KG1 (cell line): Measurements from ENCODE around the gene UPK2.

Source experiments
- DNase-seq: peaks from one replicate; lab custom pipeline; 2025; lab: John Stamatoyannopoulos, UW

The UPK2 gene

DNA sequence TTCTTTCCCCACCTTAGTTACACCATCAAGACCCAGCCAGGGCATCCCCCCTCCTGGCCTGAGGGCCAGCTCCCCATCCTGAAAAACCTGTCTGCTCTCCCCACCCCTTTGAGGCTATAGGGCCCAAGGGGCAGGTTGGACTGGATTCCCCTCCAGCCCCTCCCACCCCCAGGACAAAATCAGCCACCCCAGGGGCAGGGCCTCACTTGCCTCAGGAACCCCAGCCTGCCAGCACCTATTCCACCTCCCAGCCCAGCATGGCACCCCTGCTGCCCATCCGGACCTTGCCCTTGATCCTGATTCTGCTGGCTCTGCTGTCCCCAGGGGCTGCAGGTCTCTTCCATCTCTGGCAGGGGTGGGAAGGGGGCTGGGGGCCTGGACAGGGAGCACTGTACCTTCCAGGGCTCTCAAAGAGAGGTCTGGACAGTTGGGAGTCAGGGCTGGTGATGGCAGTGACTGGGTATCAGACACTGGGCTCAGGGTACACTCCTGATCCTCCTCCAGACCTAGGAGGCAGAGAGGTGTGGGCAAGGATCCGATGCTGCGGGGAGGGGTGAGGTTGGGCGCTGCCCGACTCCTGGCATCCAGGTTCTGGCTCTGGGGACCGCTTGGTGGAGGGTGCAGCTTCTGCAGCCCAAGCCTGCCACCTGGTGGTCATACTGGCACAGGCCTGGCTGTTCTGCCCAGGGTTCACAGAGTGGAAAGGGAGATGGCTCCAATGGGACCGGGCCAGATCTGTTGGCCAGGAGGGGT is at the start of gene UPK2:
UPK2 (plus strand) TSS at position 205 of the 753 bp plus-strand sequence; CDS start at position 258, 53 bp downstream.
- peak; percentile 87 for DNase-seq

DNA sequence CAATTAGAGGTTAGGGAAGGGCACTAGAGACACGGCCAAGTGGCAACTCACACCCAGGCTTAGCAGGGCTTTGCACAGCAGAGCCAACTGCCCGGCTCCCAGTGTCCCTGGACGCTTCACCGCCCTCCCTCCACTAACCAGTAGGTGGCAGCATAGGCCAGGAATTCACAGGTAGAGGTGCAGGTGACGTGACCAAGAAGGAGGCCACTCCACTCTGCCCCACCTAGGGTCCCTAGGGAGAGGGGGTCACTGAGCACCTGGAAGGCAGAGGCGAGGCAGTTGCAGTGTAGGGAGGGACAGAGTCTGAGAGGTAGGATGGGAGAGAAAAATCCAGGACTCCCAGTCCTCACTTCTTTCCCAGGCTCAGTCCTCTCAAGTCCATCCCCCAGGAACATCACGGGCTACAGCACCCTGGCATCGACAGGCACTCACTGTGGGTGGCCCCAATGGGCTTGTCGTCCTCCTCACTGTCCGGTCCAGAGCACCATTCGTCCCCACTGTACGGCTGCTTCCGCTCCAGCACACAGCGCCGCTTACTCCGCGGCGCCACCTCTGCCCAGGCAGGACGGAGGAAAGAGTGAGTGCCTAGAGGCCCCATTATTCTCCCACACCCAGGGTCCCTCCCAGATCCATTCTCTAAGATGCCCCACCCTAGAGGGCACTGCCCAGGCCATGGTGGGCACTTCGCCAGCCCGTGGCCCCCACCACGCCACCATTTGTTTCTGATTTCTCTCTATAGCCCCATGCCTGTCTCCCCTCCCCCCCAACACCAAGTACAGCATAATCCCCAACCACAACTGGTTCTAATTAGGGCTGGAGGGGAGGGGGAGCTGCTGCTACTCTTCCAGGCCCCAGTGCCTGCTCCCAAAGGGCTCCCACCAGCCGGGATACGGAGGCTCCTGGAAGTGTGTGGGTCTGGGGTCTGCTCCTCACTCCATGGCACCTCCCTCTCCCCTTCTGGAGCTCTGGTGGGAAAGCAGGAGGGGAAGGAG is 48.8 kb upstream of the UPK2 start:
- peak; percentile 83 for DNase-seq

DNA sequence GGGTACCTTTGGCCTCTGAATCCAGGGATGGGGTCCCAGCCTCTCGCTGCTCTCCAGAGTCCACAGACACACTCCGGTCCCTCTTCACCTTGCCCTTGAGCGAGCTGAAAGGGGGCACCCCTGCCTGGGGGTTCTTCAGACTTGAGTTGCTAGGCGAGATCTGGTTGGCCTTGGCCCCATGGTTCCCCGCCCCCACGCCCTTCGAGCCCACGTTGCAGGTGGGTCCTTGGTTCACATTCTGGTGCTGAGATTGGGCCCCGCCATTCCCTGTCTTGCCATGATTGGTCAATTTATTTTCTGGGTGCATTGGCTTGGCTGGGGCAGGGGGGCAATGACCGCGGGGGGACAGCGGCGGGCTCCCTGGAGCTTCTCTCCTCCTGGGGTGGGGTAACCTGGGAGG is 47.8 kb upstream of the UPK2 start:
- DNase-seq, result no peak

DNA sequence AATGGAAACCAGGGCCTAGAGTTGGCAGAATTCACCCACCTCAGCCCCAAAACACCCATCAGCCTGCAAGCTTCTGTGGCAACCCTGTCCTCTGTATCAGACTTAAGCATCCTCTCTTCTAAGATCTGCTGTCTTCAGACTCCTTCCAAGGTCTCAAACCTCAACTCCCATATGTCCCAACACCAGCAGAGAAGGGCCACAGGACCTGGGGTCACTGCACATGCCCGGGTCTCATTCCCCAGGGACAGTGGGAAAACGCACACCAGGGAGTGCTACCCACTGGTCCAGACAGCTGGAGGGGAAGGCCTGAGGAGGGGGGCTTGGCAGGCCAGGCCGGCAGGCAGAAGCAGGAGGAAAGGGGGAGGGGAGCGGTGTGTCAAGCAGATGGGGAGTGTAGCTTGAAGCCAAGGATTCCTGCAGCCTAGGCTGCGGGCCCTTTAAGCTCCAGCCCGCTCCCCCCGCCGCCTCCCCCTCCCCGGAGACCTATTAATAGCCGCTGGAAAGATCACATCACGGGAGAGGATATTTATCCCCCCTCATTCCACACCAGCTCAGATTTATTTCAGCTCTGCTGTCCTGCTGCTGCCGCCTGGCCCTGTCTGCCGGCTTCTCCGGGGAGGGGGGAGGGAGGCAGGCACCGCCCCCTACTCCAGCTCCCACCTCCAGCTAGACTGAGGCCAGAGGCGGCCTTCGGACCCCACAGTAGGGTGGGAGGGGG is 47.0 kb upstream of the UPK2 start:
- no peak for DNase-seq

DNA sequence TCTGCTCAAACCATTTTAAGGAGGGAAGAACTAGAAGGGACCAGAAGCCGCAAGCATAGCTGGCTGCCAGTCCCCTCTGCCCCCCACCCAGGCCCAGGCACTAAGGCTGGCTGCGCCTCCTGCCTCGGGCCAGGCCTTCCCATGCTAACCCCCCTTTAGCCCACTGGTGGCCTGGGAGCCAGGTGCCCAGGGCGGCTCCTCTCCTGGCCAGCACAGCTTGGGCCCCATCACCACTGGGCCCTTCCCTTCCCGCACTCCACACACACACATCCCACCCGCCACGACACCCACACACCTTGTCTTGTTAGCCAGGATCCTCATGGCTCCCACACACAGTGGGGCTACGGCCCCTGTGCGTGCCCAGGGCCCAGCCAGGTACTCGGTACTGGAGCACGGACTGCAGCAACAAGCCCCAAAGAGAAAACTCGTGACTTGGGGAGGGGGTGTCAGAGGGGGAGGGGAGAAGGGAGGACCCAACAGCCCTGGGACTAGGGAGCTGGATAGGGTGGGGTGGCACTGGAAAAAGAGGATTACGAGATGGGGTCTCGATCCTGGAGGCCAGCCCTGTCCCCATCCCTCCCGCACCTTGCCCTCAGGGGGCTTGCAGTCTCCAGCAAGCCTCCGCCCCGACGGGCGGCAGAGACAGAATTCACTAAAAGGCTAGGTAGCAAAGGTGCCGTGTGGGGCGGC is 46.3 kb upstream of the UPK2 start:
- DNase-seq, result no peak

DNA sequence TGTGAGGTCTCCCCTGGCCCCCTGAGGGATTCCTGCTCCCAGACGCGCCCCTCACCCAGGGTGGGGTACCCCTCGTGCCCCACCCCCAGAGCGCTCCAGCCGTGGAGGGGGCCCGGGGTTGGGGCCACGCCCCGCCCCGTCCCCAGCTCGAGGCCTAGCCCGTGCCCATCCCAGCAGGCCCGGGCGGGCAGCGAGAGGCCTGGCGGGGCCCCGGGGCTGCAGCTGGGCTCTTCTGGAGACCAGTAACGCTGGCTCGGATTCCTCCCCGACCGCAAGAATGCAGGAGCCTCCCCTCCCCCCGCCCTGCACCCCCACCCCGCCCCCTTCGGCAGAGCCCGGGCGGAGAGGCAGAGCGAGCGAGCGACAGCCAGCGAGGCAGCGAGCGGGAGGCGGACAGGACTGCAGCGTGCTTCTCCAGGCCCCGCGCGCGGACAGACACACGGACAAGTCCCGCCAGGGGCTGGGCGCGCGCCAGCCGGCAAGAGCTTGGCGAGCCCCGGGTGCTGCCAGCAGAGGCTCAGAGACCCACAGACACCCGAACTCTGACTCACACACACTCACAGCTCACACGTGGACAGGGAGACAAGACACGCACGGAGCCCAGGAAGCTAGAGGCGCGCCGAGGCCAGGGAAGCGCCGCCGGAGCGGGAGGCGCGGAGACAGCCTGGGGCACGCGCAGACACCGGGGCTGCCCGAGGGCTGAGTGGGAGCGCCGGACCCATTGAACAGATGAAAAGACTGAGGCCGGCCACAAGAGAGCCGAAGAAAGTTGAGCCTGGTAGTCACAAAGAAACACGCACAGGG is 45.6 kb upstream of the UPK2 start:
- no peak for DNase-seq

DNA sequence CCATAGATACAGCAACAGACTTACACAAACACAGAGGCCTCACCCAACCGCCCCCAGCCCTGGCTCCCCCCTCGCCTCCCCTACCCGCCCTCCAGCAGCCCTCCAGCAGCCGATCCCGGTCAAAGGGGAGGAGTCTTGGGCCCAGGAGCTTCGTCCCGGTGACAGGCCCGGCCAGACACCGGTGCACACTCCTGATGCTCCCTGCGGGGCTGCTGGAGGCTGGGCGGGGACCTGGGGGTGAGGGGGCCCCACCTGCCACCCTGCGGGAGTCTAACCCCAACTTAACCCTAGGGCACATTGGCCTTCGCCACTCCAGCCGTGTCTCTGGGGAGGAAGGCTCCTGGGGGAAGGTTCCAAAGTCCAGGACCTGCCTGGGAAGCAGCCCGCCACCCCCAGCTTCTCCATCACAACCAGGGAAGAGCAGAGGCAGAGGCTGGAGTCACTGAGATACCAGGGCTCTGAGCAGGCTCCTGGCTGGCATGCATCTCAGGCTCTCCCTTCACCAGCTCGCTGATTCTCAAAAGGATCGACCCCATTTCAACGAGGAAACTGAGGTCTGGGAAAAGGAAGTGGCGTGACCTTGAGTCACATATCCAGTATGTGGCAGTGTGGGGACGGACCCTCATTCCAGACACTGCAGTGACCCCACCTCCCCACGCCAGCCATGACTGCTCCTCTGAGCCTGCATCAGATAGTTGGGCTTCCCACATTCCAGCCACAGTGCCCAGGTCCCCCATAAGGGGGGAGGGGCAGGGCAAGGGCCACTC is 44.8 kb upstream of the UPK2 start:
- no peak for DNase-seq

DNA sequence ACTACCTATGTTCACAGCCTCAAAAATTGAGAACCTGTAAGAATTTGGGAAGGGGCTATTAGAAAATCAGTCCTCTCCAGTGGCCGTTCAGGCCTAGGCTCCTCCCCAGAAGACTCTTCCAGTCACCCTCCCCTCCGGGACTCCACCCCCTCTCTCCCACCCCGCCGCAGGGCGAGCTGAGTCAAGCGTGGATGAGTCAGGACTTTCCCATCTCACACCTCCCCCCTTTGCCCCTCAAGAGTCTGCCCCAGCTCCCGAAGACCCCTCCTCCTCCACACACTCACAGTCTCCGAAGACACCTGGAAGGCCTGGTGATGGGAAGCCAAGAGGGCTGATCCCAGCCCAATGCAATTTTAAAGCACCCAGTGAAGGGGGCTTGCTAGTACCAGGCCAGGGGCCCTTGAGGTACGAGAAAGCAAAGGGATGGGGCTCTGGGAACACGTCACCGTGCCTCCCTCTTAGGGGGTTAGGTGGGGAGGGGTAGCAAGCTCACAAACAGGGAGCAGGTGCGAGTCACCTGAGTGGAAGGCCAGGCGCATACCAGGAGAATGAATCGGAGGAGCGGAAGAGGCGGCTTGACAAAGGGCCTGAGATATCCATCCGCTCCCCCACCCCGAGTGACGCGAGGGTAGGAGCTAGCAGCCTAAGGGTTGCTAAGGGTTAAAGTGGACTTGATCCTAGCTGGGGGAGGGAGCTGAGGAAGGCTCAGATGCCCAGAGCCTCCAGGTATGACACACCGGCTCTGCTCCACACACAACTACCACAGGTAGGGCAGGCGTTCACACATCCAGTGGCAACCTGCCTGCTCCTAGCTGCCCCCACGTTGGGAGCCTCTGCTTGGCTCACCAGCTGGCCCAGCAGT is 44.0 kb upstream of the UPK2 start:
- no peak for DNase-seq

DNA sequence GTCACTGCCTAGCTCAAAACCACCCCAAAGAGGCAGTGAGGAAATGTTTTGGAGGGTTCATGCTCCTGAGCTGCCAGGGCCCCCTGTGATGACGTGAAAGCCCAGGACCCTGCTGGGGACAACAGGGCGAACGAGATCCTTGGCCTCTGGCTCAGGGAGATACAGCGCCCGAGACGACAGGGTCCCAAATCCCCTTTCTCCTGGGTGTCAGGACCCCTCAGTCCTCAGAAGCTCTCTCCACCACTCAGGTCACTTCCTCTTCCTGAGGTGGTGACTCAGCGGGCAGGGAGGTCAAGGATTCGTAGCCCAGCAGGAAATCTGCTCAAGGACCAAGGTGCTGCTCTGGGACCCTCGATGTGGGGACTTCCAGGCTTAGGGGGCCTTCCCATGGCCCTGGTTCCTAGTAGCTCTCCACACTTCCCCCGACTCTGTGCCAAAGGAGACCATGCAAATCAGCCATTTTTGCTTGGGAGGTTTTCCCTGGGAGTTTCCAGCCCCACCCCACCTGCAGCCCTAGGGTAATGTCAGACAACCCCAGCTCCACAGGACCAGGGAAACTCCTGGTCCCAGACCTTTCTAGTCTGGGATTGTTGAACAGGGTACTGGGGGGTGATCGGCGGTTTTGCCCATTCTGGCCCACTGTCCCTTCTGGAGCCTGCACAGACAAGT is 43.2 kb upstream of the UPK2 start:
- DNase-seq, result no peak

DNA sequence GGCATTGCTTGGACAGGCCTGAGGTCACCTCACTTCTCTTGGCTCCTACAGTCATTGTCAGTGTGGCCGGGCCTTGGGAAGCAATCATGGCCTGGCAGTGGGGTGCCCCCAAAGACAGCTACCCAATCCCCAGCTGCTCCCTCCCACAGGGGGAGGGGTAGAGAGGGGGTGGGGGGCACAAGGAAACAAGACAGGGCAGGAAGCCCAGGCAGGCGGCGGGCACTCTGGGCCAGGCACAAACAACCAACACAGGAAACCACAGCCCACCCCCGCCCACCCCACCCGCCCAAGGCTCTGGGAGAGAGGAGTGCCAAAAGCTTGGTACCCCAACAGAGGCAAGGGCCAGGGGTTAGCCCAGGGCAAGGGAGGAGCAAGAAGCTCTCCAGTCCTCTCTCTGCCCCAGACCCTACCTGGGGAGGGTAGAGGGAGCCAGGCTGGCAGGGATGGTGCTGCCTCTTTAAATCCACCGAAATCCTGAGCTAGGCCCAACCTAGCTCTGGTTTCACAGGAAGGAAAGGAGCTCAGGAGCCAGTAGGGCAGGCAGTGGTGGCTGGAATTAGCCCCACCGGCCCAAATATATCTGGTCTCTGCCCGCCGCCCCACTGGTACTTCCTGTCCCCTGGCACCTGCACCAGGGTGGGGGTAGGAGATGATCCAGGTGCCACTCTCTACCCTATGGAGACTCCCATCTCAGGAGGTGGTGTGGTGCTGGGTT is 42.5 kb upstream of the UPK2 start:
- peak; percentile 46 for DNase-seq

DNA sequence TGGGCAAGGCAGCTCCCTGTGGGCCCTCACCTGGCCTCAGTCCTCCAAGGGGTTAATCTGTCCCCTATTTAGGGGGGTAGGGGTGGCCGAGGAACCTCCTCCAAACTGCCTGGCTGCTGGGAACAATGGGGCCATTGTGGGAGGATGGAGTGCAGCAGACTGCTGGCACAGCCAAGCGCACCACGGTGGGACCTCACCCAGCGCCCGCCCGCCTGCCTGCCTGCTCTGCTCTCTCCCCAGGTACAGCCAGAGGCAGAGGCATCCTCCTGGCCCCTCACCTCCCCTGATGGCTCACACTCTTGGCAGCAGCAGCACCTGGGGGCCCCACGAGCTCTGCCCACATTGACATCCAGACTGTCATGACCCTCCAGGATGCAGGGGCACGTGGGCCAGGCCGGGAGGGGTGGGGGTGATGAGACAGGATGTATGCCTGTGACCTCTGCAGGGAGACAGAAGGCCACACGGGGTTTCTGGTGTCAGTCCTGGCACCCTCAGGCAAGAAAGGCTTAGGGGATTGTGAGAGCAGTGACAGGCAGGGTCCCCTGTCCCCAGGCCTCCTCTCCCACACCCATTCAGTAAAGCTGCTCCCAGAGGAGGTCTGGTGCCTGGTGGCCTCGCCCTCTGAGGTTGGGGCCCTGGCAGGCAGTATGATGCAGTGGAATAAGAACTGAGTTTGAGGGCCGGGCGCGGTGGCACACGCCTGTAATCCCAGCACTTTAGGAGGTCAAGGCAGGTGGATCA is 41.8 kb upstream of the UPK2 start:
- DNase-seq, result no peak

DNA sequence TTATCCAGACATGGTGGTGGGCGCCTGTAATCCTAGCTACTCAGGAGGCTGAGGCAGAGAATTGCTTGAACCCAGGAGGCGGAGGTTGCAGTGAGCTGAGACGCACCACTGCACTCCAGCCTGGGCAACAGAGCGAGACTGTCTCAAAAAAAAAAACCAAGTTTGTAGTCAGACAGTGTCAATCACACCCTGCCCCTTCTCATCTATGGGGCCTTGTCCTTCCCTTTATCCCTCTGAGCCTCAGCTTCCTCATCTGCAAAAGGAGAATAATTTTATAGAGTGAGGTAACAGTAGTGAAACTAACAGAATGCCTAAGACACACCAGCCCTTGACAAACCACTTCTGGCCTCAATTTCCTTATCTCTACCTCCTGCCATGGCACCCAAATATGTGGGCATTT is 41.1 kb upstream of the UPK2 start:
- DNase-seq, result no peak

DNA sequence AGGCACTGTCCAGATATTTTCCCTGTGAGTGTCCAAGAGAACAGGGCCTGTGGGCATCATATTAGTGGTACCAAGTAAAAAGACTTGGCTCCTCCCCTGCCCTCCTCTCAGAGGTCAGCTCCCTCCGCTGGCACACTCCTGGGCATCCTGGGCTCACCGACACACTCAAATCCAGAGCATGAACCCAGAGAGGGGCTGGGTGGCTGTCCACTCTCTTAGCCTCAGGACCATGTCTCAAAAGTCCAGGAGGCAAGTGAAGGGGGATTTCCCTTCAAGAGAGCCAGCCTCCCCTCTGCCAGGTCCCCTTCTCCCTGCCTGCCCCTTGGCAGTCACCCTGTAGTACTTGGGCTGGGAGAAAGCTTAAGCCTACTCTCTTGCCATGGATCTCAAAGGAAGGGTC is 40.7 kb upstream of the UPK2 start:
- no peak for DNase-seq

DNA sequence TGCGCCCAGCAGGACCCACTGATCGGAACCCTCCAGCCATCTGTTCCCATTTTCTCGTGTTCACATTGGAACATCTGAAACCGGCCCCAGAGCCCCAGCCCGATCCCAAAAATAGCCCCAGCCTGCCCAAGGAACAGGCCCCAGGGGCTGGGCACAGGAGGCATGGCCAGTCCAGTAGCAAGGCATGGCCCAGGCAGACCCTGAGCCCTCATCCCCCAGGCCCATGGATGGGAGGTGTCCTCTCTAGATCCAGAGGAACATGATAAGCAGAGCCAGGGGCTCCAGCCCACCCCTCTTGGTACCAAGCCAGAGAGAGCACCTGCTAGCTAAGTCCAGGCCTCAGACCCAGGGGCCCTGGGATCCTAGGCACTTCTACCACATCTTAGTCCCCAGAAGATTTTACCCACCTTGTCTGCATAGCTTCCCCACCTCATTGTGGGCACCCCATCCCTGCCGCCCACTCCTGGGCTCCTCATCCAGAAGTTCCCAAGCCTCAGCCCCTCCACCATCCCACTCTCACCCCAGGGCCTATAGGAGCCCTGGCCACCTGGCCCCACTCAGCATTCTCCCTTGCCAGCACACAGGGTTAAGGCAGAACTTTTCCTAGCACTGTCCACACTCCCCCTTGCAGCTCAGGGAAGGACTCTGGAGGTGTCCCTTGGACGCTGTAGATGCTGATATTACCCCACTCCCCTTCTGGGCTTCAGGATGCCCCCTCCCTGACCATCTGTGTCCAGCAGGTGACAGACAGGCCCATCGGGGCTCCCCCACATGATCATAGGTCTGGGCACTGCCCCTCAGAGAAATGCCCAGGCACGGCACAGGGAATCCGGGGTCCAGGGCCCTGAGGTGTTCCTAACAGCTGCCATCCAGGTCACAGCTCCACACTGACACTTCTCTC is 39.9 kb upstream of the UPK2 start:
- no peak for DNase-seq

DNA sequence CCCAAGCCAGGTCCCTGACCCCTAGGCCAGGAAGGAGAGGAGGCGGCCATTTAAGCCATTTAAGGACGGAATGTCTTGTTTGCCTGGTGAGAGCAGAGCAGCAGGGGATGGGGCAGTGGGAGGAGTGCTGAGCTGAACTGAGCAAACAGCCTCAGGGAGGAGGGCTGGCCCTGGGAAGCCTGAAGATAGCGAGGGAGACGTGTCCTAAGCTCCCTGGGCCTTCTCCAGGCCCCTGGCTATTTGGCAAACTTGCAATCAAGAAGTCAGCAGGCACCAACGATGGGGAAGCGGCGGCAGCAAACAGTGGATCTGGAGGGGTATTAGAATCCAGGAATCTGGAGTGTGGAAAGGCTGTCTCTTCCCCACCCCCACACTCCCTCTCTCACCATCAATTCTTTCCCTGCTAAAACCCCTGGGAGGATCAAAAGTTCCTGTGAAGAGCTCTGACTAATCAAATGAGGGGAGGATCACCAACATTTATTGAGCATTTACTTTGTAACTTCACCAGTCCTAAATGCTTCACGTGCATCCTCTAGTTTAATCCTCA is 39.2 kb upstream of the UPK2 start:
- DNase-seq, result no peak
